Measurements from ENCODE around the gene USH2A.

Gene USH2A

GRCh38 chr1:216200941-216201340 is 222.3 kb downstream of the USH2A start:
- H3K27ac ChIP-seq = no peak overlapping the region
- H3K27me3 ChIP-seq (ENCODE audit: insufficient read depth, low read depth, severe bottlenecking) = no peaks in the 10 kb centered on the region
- no peaks in the 10 kb centered on the region for H3K9me3 ChIP-seq (ENCODE audit: severe bottlenecking)
- no peak overlapping the region for H3K4me3 ChIP-seq (ENCODE audit: low read depth, low read length)
- H3K36me3 ChIP-seq = no peaks in the 10 kb centered on the region
- TF ChIP-seq CTCF (IDR thresholded peaks at IDR 0.05; ENCODE audit: low read depth, low read length) = no peak
- no peak for DNase-seq

GRCh38 chr1:216194721-216195120 is 228.5 kb downstream of the USH2A start:
- no peaks in the 10 kb centered on the region for H3K9me3 ChIP-seq (ENCODE audit: severe bottlenecking)
- H3K27ac ChIP-seq = no peak overlapping the region
- H3K4me3 ChIP-seq (ENCODE audit: low read depth, low read length) = no peak overlapping the region
- H3K36me3 ChIP-seq = no peaks in the 10 kb centered on the region
- no peak for TF ChIP-seq CTCF (IDR thresholded peaks at IDR 0.05; ENCODE audit: low read depth, low read length)
- H3K27me3 ChIP-seq (ENCODE audit: insufficient read depth, low read depth, severe bottlenecking) = no peaks in the 10 kb centered on the region
- DNase-seq = no peak

GRCh38 chr1:216193839-216194443 is 229.3 kb downstream of the USH2A start:
- TF ChIP-seq CTCF (IDR thresholded peaks at IDR 0.05; ENCODE audit: low read depth, low read length) = peak; percentile 73
- no peaks in the 10 kb centered on the region for H3K36me3 ChIP-seq
- no peak overlapping the region for H3K4me3 ChIP-seq (ENCODE audit: low read depth, low read length)
- no peak overlapping the region for H3K27ac ChIP-seq
- peak; percentile 43 for DNase-seq
- no peaks in the 10 kb centered on the region for H3K9me3 ChIP-seq (ENCODE audit: severe bottlenecking)
- no peaks in the 10 kb centered on the region for H3K27me3 ChIP-seq (ENCODE audit: insufficient read depth, low read depth, severe bottlenecking)

- DNase-seq = no peak
- Histone ChIP-seq H3K4me3 (ENCODE audit: low read depth, low read length) (no peak overlapping the region), H3K36me3 (no peaks in the 10 kb centered on the region), H3K9me3 (ENCODE audit: severe bottlenecking) (no peaks in the 10 kb centered on the region), H3K27ac (no peak overlapping the region), H3K27me3 (ENCODE audit: insufficient read depth, low read depth, severe bottlenecking) (no peaks in the 10 kb centered on the region)
- no peak for TF ChIP-seq CTCF (IDR thresholded peaks at IDR 0.05; ENCODE audit: low read depth, low read length)
Observed at GRCh38 chr1:216190438-216190837, 232.8 kb downstream of the USH2A start.

GRCh38 chr1:216186816-216187215 is 236.4 kb downstream of the USH2A start:
- Histone ChIP-seq H3K27me3 (ENCODE audit: insufficient read depth, low read depth, severe bottlenecking) (no peaks in the 10 kb centered on the region), H3K9me3 (ENCODE audit: severe bottlenecking) (no peaks in the 10 kb centered on the region), H3K27ac (no peak overlapping the region), H3K36me3 (no peaks in the 10 kb centered on the region), H3K4me3 (ENCODE audit: low read depth, low read length) (no peak overlapping the region)
- DNase-seq = no peak
- TF ChIP-seq CTCF (IDR thresholded peaks at IDR 0.05; ENCODE audit: low read depth, low read length) = no peak

GRCh38 chr1:216186141-216186540 is 237.1 kb downstream of the USH2A start:
- TF ChIP-seq CTCF (IDR thresholded peaks at IDR 0.05; ENCODE audit: low read depth, low read length) = no peak
- no peaks in the 10 kb centered on the region for H3K27me3 ChIP-seq (ENCODE audit: insufficient read depth, low read depth, severe bottlenecking)
- DNase-seq = peak; percentile 24
- H3K27ac ChIP-seq = no peak overlapping the region
- H3K4me3 ChIP-seq (ENCODE audit: low read depth, low read length) = no peak overlapping the region
- H3K36me3 ChIP-seq = no peaks in the 10 kb centered on the region
- H3K9me3 ChIP-seq (ENCODE audit: severe bottlenecking) = no peaks in the 10 kb centered on the region

Data from WERI-Rb-1 (cell line).